H9 (cell line): ENCODE measurements around the gene GRK1. TPM values are rescaled to one million over a fixed set of nuclear protein-coding genes. Genes with fewer than 3 reads are reported as not detected.

Experiments used
- DNase-seq: peaks from one replicate; pipeline ENCODE4 v3.0.0-alpha.2; 2017
- H2AFZ ChIP-seq: one replicate; pipeline ENCODE4 v1.6.1; 2013; ENCODE audit warnings: mild to moderate bottlenecking, low read length, control low read depth, moderate library complexity
- H2AK5ac ChIP-seq: 2 replicates; pipeline ENCODE4 v1.6.1; 2013; ENCODE audit warnings: low read length, control low read depth, mixed read lengths; ENCODE audit not compliant: insufficient read length
- H2BK120ac ChIP-seq: one replicate; pipeline ENCODE4 v1.6.1; 2013; ENCODE audit warnings: low read depth, mild to moderate bottlenecking, low read length, control low read depth, inconsistent platforms; ENCODE audit not compliant: poor library complexity, severe bottlenecking
- H2BK12ac ChIP-seq: 2 replicates; pipeline ENCODE4 v1.6.1; 2013; ENCODE audit warnings: low read length, control low read depth, mixed read lengths, low read depth; ENCODE audit not compliant: insufficient read length
- H2BK15ac ChIP-seq: 2 replicates; pipeline ENCODE4 v1.6.1; 2013; ENCODE audit warnings: low read depth, low read length, control low read depth
- H2BK20ac ChIP-seq: one replicate; pipeline ENCODE4 v1.6.1; 2013; ENCODE audit warnings: low read depth, mild to moderate bottlenecking, low read length, control low read depth, inconsistent platforms; ENCODE audit not compliant: poor library complexity, severe bottlenecking
- H2BK5ac ChIP-seq: 2 replicates; pipeline ENCODE4 v1.6.1; 2013; ENCODE audit warnings: low read length, control low read depth, mixed read lengths; ENCODE audit not compliant: insufficient read length
- H3K14ac ChIP-seq: 2 replicates; pipeline ENCODE4 v1.6.1; 2013; ENCODE audit warnings: low read length, control low read depth; ENCODE audit not compliant: insufficient read depth
- H3K18ac ChIP-seq: 2 replicates; pipeline ENCODE4 v1.6.1; 2013; ENCODE audit warnings: low read depth, mild to moderate bottlenecking, mixed read lengths, low read length, control low read depth; ENCODE audit not compliant: insufficient read length
- H3K23ac ChIP-seq: 2 replicates; pipeline ENCODE4 v1.6.1; 2013; ENCODE audit warnings: low read length, control low read depth, mixed read lengths, low read depth; ENCODE audit not compliant: insufficient read length
- H3K23me2 ChIP-seq: 2 replicates; pipeline ENCODE4 v1.6.1; 2013; ENCODE audit warnings: low read depth, mild to moderate bottlenecking, mixed read lengths, low read length, control low read depth; ENCODE audit not compliant: insufficient read length, poor library complexity, severe bottlenecking
- H3K27ac ChIP-seq: 2 replicates; pipeline ENCODE4 v1.5.1; 2013; ENCODE audit warnings: low read length, control low read depth, mixed read lengths, low read depth; ENCODE audit not compliant: insufficient read length
- H3K27me3 ChIP-seq: 2 replicates; pipeline ENCODE4 v1.6.1; 2013; ENCODE audit warnings: low read length, control low read depth, inconsistent platforms; ENCODE audit not compliant: insufficient read depth
- H3K4ac ChIP-seq: 2 replicates; pipeline ENCODE4 v1.6.1; 2013; ENCODE audit warnings: low read depth, mild to moderate bottlenecking, control low read depth, inconsistent platforms, low read length, moderate library complexity
- H3K4me1 ChIP-seq: 2 replicates; pipeline ENCODE4 v1.6.1; 2013; ENCODE audit warnings: low read length, control low read depth, inconsistent platforms; ENCODE audit not compliant: insufficient read depth
- H3K4me2 ChIP-seq: 2 replicates; pipeline ENCODE4 v1.6.1; 2013; ENCODE audit warnings: low read length, control low read depth, mixed read lengths; ENCODE audit not compliant: insufficient read length, insufficient read depth
- H3K56ac ChIP-seq: 2 replicates; pipeline ENCODE4 v1.6.1; 2013; ENCODE audit warnings: low read depth, mild to moderate bottlenecking, mixed read lengths, low read length, control low read depth; ENCODE audit not compliant: insufficient read length
- H3K79me1 ChIP-seq: 2 replicates; pipeline ENCODE4 v1.6.1; 2013; ENCODE audit warnings: low read depth, mild to moderate bottlenecking, moderate library complexity, low read length, control low read depth, inconsistent platforms; ENCODE audit not compliant: insufficient read depth, poor library complexity, severe bottlenecking
- H3K79me2 ChIP-seq: 2 replicates; pipeline ENCODE4 v1.6.1; 2013; ENCODE audit warnings: low read length, control low read depth, inconsistent platforms; ENCODE audit not compliant: insufficient read depth
- H3K9ac ChIP-seq: 2 replicates; pipeline ENCODE4 v1.6.1; 2013; ENCODE audit warnings: low read length, control low read depth, mixed read lengths; ENCODE audit not compliant: insufficient read length; ENCODE audit errors: extremely low read depth
- H3K9me3 ChIP-seq: one replicate; pipeline ENCODE4 v1.6.1; 2013; ENCODE audit warnings: low read depth, low read length, inconsistent platforms; ENCODE audit not compliant: control insufficient read depth
- H3T11ph ChIP-seq: one replicate; pipeline ENCODE4 v1.6.1; 2013; ENCODE audit warnings: mild to moderate bottlenecking, low read length, control low read depth, inconsistent platforms
- H4K20me1 ChIP-seq: one replicate; pipeline ENCODE4 v1.6.1; 2013; ENCODE audit not compliant: control insufficient read depth, insufficient read length, insufficient read depth
- H4K5ac ChIP-seq: 2 replicates; pipeline ENCODE4 v1.6.1; 2013; ENCODE audit warnings: low read depth, mild to moderate bottlenecking, mixed read lengths, low read length, control low read depth; ENCODE audit not compliant: insufficient read length
- H4K8ac ChIP-seq: replicated peaks from 2 replicates; pipeline ENCODE4 v1.6.1; 2013; ENCODE audit warnings: low read length, control low read depth, mixed read lengths, low read depth; ENCODE audit not compliant: insufficient read length
- H4K91ac ChIP-seq: 2 replicates; pipeline ENCODE4 v1.6.1; 2013; ENCODE audit warnings: low read depth, mild to moderate bottlenecking, moderate library complexity, mixed read lengths, low read length, control low read depth; ENCODE audit not compliant: insufficient read length
- H3K27ac Mint-ChIP-seq, 3 experiments: 2 replicates in 2 of 3; 3 replicates in 1 of 3; pipeline ENCODE4 v1.8.0; 2020 to 2021; ENCODE audit warnings: mixed read lengths in 3 of 3, mild to moderate bottlenecking in 1 of 3, moderate library complexity in 1 of 3
- H3K27me3 Mint-ChIP-seq: 2 replicates; pipeline ENCODE4 v1.8.0; 2021; ENCODE audit warnings: low read depth, mild to moderate bottlenecking, moderate library complexity, mixed read lengths
- H3K36me3 Mint-ChIP-seq, 3 experiments: 2 replicates in 2 of 3; 3 replicates in 1 of 3; pipeline ENCODE4 v1.8.0; 2020 to 2021; ENCODE audit warnings: low read depth in 3 of 3, mixed read lengths in 3 of 3; ENCODE audit not compliant: insufficient read depth in 1 of 3
- H3K4me1 Mint-ChIP-seq, 2 experiments: 2 replicates each; pipeline ENCODE4 v1.8.0; 2020; ENCODE audit warnings: mixed read lengths in 2 of 2
- H3K4me3 Mint-ChIP-seq, 2 experiments: 2 replicates in 1 of 2; 3 replicates in 1 of 2; pipeline ENCODE4 v1.8.0; 2020 to 2021; ENCODE audit warnings: mild to moderate bottlenecking in 2 of 2, mixed read lengths in 2 of 2, moderate library complexity in 1 of 2
- H3K9me3 Mint-ChIP-seq, 2 experiments: 2 replicates in 1 of 2; 3 replicates in 1 of 2; pipeline ENCODE4 v1.8.0; 2020; ENCODE audit warnings: mild to moderate bottlenecking in 2 of 2, mixed read lengths in 2 of 2, moderate library complexity in 1 of 2
- CTCF ChIP-seq: fragments of 200-600 bp; sonication (generic); conservative IDR thresholded peaks from 3 replicates; pipeline ENCODE4 v1.8.0; 2021; ENCODE audit warnings: antibody characterized with exemption, mild to moderate bottlenecking
- WGBS: extraction: QIAGEN DNeasy Blood & Tissue Kit; methylation state at CpG from one replicate; pipeline ENCODE4 v1.1.7; 2013; ENCODE audit warnings: missing lambda C conversion rate, low lambda C conversion rate, mixed read lengths; ENCODE audit not compliant: insufficient read length; ENCODE audit errors: extremely low coverage; 5-methylcytosine and 5-hydroxymethylcytosine counted together
- total RNA-seq: library from RNA; stranded (reverse); gene quantifications from 2 replicates; pipeline ENCODE4 v1.2.1, GENCODE V29; 2021

GRK1 gene
- total RNA-seq, 1 experiment from 2014 or later, result 0.31 TPM

- Mint-ChIP-seq H3K4me3 (no peak overlapping the region), H3K27me3 (no peaks in the 10 kb centered on the region; the same call in 1 of the 2 replicates), H3K27ac (no peak overlapping the region), H3K9me3 (no peaks in the 10 kb centered on the region; a peak in 1 of 5 replicates), H3K36me3 (no peaks in the 10 kb centered on the region), H3K4me1 (peaks cover 16 to 35% of the 10 kb centered on the region in 2 experiments)
- Histone ChIP-seq H3K9me3 (no peaks in the 10 kb centered on the region), H3K79me2 (no peaks in the 10 kb centered on the region), H4K5ac (no peak overlapping the region), H2AFZ (no peak overlapping the region), H2BK15ac (no peak overlapping the region), H3T11ph (no peak overlapping the region), H3K79me1 (no peaks in the 10 kb centered on the region), H2AK5ac (no peak overlapping the region), H3K9ac (no peak overlapping the region), H3K4me1 (no peaks in the 10 kb centered on the region), H4K8ac (no peak overlapping the region), H3K4me2 (no peak overlapping the region), H2BK12ac (no peak overlapping the region), H2BK5ac (no peak overlapping the region), H3K27me3 (no peaks in the 10 kb centered on the region), H4K20me1 (no peaks in the 10 kb centered on the region), H3K4ac (no peak overlapping the region), H3K18ac (peak overlapping the region; percentile 27), H3K14ac (no peak overlapping the region; the same call in 1 of the 2 replicates), H3K23me2 (no peaks in the 10 kb centered on the region), H2BK120ac (no peak overlapping the region), H2BK20ac (no peak overlapping the region), H4K91ac (no peak overlapping the region), H3K23ac (no peak overlapping the region), H3K27ac (no peak overlapping the region), H3K56ac (no peak overlapping the region)
- TF ChIP-seq CTCF, result no peak
- no peak for DNase-seq
- WGBS, result no CpG with 5 or more reads among the region's 24 CpGs
Measured at GRCh38 chr13:113743366-113744195, 76.6 kb downstream of the GRK1 start.
